HG03571 (cell line): ENCODE measurements around the gene ANKMY1.

Experiments
- ATAC-seq: cut with Tn5 transposase; IDR thresholded peaks from one replicate; pipeline ENCODE4 v1.9.1; 2021; ENCODE audit not compliant: unreplicated experiment

Gene ANKMY1

GRCh38 chr2:240581811-240582210 lies 24.0 kb upstream of the ANKMY1 start:
- no peak for ATAC-seq

DNA sequence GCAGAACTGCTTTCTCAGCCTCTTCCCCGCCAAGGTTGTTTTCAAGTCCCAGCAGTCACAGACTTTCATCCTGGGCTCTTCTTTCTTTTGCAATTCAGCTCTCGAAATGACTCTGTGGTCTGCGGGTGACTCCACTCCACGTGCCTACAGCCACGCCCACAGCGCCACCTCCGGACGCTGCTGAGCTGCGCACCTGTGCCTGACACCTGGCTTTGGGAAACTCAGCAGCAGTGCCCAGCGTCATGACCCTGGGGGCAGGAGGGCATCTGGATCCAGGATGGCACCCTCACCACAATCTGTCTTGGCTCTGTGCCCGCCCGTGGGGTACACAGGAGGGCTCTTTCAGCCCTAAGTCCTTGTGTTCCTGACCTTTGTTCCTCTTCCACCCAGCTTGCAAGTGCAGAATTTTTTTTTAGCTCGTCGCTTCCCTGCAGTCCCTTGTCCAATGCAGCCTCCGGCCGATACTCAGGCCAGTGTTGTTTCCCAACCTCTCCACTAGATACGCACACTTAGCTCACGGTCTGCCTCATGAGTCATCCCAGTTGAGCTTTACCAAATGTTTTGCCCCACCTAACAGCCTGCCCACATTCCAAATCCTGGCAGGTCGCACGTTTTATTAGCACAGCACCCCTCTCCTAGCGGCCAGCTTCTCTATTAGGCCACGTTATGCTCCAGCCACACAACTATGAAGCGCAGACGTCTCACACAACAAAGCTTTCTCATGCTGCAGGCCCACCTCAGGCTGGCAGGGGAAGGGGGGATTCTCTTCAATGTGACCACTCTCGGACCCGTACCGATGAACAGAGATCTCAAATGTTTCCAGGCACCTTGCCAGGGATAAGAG lies 22.2 kb upstream of the ANKMY1 start:
- no peak for ATAC-seq

- ATAC-seq = no peak
Measured at GRCh38 chr2:240579071-240579762, 21.4 kb upstream of the ANKMY1 start.

- ATAC-seq = no peak
Measured at GRCh38 chr2:240578488-240578887, 20.7 kb upstream of the ANKMY1 start.

DNA sequence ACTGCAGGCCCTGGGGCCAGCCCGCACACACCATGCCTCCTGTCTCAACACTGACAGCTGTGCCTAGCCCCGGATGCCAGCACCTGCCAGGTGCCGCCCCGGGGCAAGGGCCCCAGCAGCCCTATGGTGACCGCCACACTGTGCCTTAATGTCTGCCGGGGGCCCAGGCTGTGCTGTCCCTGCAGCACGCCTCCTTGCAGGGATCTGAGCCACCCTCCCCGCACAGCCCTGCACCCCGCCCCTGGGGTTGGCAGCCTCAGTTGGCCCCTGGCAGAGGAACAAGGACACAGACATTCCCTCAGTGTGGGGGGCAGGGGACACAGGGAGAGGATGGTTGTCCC lies 20.3 kb upstream of the ANKMY1 start:
- ATAC-seq = no peak

DNA sequence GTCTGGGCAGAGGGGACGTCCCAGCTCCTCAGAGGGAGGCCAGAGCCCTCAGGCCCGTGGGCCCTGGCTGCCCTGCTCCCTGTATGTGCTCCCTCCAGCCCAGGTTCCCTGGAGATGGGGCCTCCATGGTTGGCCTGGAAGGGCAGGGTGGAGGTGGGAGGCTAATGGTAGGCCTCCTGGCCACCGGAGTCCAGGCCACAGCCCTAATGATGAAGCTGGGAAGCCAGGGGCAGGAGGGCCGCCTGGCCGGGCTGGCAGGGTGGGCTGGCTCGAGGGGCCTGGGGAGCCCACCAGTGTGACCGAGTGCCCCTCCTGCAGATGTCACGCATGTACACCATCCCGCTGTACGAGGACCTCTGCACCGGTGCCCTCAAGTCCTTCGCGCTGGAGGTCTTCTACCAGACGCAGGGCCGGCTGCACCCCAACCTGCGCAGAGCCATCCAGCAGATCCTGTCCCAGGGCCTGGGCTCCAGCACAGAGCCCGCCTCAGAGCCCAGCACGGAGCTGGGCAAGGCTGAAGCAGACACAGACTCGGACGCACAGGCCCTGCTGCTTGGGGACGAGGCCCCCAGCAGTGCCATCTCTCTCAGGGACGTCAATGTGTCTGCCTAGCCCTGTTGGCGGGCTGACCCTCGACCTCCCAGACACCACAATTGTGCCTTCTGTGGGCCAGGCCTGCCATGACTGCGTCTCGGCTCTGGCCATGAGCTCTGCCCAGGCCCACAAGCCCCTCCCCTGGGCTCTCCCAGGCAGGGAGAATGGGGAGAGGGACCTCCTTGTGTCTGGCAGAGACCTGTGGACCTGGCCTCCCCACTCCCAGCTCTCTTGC lies 19.7 kb upstream of the ANKMY1 start:
- ATAC-seq = no peak

- ATAC-seq = no peak
Measured at GRCh38 chr2:240576436-240577205, 18.8 kb upstream of the ANKMY1 start.

DNA sequence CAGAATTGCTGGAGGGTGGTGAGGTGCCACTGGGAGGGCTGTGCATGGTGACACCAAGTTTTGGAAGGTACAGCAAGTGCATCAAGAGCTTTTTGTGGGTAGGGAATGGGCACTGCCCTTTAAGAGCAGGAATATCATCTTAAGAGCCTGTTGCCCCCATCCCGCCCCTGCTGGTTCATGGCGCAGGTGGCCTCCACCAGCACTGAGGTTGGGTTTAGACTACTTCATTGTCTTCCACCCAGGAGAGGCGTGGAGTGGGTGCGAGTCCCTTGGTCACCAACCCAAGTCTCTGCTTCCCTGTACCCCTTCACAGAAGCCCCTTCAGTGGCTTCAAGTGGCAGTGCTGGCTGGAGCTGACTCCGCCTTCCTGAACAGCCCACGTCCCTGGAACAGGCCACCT lies 18.2 kb upstream of the ANKMY1 start:
- ATAC-seq = no peak

DNA sequence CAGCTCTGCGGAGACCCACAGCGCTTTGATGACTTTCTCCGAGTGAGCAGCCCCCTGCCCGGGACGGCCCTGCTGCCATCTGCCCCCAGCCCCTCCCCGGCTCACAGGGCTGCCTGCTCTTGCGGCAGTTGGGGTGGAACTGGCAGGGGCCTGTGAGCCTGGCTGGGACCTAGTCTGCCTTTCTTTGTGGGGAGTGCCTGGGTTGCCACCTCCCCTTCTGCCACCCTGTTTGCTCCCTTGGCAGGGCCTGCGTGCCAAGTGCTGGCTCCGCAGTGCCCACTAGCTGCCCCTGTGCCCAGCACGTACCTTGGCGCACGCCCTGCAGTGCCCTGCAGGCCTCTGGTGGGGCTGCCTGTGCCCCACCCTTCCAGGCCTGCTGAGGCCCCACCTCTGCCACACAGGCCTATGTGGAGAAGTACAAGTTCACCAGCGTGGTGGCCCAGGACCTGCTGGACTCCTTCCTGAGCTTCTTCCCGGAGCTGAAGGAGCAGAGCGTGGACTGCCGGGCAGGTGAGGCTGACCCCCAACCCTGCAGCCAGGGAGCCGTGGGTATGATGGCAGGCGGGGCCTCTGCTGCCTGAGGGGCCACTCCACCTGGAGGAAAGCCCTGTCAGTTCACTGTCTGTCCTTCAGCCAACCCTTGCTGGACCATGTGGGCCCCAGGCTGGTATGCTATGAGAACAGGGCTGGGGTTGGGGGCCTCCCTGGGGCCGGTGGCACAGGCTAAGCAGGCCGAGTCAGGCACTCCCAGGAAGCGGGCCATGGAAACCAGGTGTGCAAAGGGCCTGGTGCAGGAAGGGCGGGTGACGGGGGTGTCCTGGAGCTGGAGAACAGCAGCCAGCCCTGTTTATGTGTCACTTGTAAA lies 17.5 kb upstream of the ANKMY1 start:
- no peak for ATAC-seq

DNA sequence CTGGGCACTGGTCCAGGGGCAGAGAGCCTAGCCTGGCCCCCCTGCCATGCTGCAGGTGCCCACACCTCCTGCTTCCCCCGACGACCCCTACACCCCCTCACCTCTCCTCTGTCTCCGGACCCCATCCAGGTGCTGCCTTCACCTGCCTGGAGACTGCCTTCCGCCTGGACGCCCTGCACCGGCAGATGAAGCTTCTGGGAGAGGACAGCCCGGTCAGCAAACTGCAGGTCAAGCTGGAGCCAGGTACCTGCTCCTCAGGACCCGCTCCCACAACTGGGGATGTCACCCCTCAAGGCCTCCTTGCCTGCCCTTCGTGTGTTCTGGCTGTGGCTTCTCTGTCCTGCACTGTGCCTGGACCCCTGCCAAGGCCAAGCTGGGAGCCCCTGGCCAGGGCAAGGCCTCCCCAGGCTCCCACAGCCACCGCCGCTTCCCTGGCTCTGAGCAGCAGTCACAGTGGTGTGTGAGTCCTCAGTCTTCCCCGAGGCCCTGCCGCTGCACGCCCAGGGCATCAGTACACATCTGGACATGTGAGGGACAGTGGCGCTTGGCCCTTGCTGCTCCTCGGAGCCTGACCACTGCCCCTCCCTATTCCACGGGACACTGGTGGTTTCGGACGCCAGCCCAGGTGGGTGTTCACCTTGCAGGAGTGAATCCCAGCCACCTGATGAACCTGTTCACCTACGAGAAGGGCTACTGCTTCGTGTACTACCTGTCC lies 16.8 kb upstream of the ANKMY1 start:
- ATAC-seq = no peak

DNA sequence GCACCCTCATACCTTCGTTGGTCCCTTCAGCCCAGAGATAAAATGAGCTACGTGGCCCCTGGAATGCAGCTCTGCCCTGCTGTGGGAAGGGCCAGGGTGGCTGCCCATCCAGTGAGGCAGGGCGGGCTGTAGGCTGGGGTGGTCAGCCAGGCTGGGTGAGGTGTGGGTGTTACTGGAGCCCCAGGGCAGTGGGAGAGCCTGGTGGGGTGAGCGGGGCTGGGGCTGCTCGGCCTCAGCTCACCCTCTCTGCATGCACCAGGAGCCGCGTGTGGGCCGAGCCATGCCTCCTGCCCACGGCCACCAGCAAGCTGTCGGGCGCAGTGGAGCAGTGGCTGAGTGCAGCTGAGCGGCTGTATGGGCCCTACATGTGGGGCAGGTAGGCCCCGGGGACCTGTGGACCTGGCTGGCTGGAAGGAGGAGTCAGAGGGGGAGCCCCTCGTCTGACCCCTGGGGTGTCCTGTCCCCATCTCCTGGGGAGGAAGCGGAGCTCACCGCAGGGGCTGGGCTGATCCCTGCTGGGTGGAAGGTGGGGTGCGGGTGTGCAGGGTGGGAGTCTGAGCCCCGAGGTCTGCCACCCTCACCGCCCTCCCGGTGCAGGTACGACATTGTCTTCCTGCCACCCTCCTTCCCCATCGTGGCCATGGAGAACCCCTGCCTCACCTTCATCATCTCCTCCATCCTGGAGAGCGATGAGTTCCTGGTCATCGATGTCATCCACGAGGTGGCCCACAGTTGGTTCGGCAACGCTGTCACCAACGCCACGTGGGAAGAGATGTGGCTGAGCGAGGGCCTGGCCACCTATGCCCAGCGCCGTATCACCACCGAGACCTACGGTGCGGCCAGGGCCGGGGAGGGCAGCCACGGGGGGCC lies 16.0 kb upstream of the ANKMY1 start:
- no peak for ATAC-seq

DNA sequence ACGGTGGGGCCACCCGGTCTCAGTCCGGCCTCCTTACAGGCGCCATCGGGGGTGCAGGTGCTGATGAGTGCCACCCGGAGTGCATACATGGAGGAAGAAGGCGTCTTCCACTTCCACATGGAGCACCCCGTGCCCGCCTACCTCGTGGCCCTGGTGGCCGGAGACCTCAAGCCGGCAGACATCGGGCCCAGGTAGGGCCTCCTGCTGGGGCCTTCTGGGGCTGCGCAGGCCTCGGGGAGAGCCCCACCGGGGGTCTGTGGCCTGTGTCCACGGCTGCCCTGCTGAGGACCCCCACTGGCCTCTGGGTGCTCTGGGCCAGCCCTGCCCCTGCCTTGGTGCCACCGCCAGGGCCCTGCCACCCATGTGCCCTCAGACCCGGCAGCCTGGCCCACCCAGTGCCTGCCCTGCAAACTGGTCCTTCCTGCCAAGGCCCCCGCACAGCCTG lies 15.3 kb upstream of the ANKMY1 start:
- ATAC-seq = no peak

DNA sequence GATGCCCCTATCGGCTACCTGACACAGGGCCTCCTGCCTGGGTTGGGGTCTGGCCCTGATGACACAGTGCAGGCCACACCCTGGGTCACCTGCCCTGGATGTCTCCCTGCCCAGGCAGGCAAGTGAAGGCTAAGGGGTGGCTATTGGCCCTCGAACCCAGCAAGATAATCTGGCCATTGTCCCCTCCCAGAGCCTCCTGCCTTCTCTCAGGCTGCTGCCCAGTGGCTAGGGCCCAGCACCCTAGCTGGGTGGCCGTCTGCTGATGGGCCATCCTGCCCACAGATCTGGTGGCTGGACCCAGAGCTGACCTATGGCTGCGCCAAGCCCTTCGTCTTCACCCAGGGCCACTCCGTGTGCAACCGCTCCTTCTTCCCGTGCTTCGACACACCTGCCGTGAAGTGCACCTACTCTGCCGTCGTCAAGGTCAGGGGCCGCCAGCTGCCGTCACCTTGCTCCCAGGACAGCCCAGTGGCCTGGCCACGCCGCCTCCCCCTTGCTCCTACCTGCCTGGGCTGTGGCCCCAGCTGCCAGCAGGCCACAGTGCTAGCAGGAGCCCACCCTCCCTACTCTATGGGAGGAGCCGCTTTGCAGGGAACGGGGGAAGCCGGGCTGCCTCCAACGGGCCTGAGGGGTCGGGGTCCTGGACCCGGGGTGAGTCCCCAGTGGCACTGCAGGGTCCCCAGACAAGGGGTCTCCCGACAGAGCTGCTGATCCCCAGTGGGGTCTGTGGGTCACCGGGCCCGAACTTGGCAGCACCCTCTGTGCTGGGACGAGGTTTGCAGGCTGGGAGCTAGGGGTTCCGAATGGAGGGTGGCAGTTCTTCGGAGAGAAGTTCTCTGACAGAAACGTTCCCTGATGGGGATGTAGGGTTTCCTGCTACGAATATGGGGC lies 14.6 kb upstream of the ANKMY1 start:
- ATAC-seq = no peak

DNA sequence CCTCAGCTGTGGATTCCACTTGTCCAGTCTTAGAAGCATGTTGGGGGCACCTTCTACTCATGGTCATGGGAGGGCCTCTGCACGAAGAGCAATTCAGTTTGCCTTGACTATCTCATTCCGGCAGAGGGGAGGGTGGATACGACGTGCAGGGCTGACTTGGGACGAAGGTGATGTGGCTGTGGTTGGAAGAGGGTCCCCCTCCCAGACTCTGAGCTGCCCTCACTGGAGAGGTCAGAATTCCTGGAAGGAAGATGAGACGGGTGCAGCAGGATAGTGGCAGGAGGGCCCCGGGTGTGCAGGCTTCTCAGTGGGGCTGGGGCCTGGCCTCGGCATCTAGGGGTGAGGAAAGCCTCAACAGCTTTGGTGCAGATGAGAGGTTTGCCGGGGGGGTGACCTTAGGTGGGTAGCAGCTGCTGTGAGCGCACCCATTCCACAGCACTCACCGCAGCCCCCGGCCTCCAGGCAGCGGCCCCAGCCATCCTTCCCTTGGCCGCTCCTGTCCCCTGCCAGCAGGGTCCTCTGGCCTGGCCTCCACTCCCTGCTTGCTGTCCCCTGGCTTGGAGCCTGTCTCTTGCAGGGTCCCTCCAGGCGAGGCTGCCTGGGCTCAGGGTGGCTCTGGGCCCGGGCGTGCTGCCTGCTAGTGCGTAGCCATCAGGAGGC lies 13.7 kb upstream of the ANKMY1 start:
- ATAC-seq = no peak

- no peak for ATAC-seq
Measured at GRCh38 chr2:240570531-240571313, 12.9 kb upstream of the ANKMY1 start.

DNA sequence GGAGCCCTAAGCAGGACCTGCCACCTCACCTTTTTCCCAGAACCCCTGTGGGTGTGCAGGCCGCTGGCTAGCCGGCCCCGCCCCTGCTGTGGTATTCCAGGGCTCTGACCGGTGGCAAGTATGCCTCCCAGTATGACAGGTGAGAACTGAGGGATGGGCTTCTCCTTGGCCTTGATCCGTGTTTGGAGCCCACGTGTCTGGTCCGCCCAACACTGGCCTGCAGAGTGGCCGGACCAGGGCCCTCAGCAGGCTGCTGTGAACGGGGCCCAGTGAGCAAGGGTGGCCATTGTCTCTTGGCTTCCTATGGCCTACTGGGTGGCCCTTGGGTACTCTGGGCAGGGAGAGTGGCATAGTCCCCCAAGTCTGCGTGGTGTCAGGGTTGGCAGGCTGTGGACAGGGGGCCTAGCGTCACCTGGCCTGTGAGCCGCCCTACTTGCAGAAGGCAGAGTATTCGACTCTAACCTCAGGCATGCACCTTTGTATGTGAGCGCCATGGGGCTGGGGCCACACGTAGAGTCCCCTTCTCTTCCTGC lies 12.3 kb upstream of the ANKMY1 start:
- ATAC-seq = no peak
